ENCODE measurements around the gene CATSPER3.
"Not testable (repeated sequence)": the region's sequence is repeated elsewhere in the genome, so short reads cannot be mapped to it uniquely, and the experiment has no call there.

Gene CATSPER3

DNA sequence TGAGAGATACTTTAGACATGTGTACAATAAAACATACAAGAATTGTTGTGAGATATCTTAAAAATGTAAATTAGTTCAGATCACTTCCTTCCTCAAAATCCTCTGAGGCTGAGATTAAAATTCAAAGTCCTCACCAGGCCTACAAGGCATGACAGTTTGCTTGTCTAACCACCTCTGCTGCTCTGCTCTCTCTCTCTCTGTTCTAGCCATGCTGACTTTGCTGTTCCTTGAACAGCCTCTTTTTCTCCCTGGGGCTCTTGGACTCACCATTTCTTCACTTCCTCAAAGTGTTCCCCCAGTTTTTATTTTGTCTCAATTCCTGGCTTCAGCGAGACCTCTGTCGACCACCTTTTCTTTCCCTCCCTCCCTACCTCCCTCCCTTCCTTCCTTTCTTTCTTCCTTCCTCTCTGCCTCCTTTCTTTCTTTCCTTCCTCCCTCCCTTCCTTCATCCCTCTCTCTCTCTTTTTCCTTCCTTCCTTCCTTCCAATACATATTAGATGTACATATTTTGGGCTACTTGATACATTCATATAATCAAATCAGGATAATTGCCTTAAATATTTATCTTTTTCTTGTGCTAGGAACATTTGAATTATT lies 27.0 kb downstream of the CATSPER3 start:
- Mint-ChIP-seq H3K27ac (no peak overlapping the region), H3K4me1 (ENCODE audit: low read depth) (no peaks in the 10 kb centered on the region), H3K9me3 (no peaks in the 10 kb centered on the region), H3K36me3 (ENCODE audit: low read depth) (no peaks in the 10 kb centered on the region), H3K27me3 (no peaks in the 10 kb centered on the region), H3K4me3 (no peak overlapping the region)

DNA sequence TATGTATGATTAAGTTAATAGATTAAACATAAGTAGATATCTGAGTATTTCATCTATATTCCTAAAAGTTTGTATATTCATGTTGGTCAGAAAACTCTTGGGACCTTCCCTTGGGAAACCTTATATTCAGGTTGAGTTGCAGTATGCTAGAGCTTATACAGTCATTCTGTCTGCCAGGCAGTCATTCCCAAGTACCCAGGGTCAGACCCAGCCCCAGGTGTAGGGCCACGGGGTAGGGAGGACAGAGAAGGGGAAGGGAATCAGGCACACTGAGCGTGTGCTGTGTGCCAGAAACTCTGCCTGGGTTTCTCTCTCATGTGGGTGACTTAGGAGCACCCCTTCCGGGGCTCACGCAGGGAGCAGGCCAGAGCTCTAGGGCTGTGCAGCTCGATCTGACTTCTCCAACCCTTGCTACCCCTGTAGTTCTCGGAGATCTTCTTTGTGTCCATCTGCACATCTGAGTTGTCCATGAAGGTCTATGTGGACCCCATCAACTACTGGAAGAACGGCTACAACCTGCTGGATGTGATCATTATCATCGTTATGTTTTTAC lies 28.2 kb downstream of the CATSPER3 start:
- Mint-ChIP-seq H3K27ac (no peak overlapping the region), H3K27me3 (no peaks in the 10 kb centered on the region), H3K4me3 (no peak overlapping the region), H3K4me1 (ENCODE audit: low read depth) (no peaks in the 10 kb centered on the region), H3K9me3 (no peaks in the 10 kb centered on the region), H3K36me3 (ENCODE audit: low read depth) (no peaks in the 10 kb centered on the region)

DNA sequence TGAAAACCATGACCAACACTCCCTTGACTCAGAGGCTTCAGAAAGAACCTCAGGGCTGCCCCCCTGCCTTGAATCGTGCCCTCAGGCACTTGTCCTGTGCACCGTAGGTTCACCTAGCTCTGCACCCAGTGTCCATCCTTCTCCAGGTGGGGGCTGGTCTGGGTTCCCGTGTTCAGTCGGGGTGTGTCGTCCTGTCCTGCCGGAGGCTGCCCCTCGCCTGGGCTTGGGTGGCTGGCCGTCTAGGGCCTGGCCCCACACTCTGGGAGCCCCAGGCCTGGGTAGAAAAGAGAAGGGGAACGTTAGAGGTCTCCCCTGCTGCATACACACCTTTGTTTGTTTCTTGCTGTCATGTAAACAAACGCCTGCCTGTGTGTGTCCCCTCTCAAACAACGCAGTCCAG lies 29.3 kb downstream of the CATSPER3 start:
- Mint-ChIP-seq H3K27me3 (no peaks in the 10 kb centered on the region), H3K9me3 (no peaks in the 10 kb centered on the region), H3K4me3 (no peak overlapping the region), H3K36me3 (ENCODE audit: low read depth) (no peaks in the 10 kb centered on the region), H3K27ac (no peak overlapping the region), H3K4me1 (ENCODE audit: low read depth) (no peaks in the 10 kb centered on the region)

DNA sequence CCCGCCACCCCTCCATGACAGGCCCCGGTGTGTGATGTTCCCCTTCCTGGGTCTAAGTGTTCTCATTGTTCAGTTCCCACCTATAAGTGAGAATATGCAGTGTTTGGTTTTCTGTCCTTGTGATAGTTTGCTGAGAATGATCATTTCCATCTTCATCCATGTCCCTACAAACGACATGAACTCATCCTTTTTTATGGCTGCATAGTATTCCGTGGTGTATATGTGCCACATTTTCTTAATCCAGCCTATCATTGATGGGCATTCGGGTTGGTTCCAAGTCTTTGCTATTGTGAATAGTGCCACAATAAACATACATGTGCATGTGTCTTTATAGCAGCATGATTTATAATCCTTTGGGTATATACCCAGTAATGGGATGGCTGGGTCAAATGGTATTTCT lies 30.4 kb downstream of the CATSPER3 start:
- not testable (repeated sequence) for H3K27ac Mint-ChIP-seq; H3K4me1 Mint-ChIP-seq (ENCODE audit: low read depth); H3K36me3 Mint-ChIP-seq (ENCODE audit: low read depth); H3K9me3 Mint-ChIP-seq; H3K4me3 Mint-ChIP-seq; H3K27me3 Mint-ChIP-seq

DNA sequence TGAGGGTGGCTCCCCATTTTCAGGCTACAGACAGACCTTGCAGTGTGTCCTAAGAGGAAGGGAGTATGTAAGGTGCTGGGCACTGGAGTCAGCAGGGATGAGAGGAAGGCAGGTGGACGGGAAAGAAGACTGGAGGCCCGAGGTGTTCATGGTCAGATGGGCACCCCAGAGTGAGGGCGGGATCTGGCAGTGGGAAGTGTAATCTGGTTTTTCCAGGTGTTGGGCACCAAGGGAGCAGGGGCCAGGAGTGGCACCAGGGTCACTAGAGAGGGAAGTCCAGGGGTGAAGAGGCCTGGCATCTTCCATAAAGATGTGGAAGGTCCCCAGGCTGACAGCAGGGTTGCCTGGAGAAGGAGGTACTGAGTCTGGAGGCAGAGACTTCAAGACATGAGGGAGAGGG lies 36.7 kb downstream of the CATSPER3 start:
- no peaks in the 10 kb centered on the region for H3K9me3 Mint-ChIP-seq
- no peaks in the 10 kb centered on the region for H3K27me3 Mint-ChIP-seq
- no peak overlapping the region for H3K4me3 Mint-ChIP-seq
- H3K4me1 Mint-ChIP-seq (ENCODE audit: low read depth) = no peaks in the 10 kb centered on the region
- H3K36me3 Mint-ChIP-seq (ENCODE audit: low read depth) = no peaks in the 10 kb centered on the region
- no peak overlapping the region for H3K27ac Mint-ChIP-seq

DNA sequence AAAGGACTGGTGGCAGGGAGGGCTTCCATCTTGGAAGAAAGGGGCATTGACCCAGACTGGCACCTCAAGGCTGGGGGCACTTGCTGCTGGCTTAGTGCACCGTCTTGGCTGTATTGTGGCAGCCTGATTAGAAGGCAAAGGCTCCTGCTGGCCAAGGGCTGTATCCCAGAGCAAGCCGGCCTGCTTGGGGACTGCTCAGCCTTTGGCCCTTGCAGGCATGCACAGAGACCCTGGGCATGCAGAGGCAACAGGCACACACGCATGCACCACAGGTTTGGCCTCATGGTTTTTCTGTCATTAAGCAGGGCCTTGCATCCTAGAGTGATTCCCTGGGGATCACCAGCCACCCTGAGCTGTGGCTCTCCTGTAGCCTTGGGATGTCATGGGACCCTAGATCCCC lies 37.4 kb downstream of the CATSPER3 start:
- Mint-ChIP-seq H3K36me3 (ENCODE audit: low read depth) (no peaks in the 10 kb centered on the region), H3K27me3 (no peaks in the 10 kb centered on the region), H3K27ac (no peak overlapping the region), H3K4me1 (ENCODE audit: low read depth) (no peaks in the 10 kb centered on the region), H3K4me3 (no peak overlapping the region), H3K9me3 (no peaks in the 10 kb centered on the region)

DNA sequence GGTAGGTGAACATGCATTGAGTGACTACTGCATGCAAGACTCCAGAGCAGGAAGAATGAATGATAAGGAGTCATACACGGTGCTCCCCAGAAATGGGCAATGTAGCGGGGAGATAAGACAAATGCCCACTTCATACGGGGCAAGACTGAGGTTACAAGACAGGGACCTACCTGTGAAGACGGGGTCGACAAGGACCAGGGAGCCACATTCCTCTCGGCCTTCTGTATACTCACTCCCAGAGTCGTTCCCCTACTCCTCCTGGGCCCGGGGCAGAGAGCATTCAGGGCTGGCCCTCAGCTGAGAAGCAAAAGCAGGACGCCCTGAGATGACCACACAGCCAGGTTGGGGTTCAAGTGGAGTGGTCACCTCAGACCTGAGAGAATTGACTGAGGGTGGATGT lies 39.6 kb downstream of the CATSPER3 start:
- Mint-ChIP-seq H3K4me1 (ENCODE audit: low read depth) (no peaks in the 10 kb centered on the region), H3K9me3 (no peaks in the 10 kb centered on the region), H3K27ac (no peak overlapping the region), H3K27me3 (no peaks in the 10 kb centered on the region), H3K4me3 (no peak overlapping the region), H3K36me3 (ENCODE audit: low read depth) (no peaks in the 10 kb centered on the region)

DNA sequence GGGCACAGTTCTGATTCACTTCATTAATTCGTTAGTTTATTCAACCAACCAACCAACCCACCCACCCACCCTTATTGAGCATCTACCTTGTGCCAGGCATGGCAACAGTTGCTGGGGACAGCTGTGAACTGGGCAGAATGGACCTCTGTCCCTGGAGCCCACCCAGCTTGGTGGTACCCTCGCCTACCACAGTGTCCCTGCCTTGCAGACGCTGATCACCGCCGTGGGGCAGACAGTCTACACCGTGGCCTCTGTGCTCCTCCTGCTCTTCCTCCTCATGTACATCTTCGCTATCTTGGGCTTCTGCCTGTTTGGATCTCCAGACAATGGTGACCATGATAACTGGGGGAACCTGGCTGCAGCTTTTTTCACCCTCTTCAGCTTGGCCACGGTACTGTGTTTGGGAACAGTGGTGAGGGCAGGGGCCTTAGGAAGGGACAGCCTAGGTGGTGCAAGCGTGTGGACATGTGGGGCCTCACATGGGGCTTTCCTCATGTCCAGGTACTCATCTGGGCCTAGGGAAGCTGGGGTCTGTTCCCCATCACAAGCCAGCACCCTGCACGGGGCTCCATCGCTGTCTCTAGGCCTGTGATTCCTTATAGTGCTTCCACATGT lies 40.1 kb downstream of the CATSPER3 start:
- H3K27me3 Mint-ChIP-seq = no peaks in the 10 kb centered on the region
- no peak overlapping the region for H3K27ac Mint-ChIP-seq
- H3K36me3 Mint-ChIP-seq (ENCODE audit: low read depth) = no peaks in the 10 kb centered on the region
- no peaks in the 10 kb centered on the region for H3K4me1 Mint-ChIP-seq (ENCODE audit: low read depth)
- no peaks in the 10 kb centered on the region for H3K9me3 Mint-ChIP-seq
- no peak overlapping the region for H3K4me3 Mint-ChIP-seq

DNA sequence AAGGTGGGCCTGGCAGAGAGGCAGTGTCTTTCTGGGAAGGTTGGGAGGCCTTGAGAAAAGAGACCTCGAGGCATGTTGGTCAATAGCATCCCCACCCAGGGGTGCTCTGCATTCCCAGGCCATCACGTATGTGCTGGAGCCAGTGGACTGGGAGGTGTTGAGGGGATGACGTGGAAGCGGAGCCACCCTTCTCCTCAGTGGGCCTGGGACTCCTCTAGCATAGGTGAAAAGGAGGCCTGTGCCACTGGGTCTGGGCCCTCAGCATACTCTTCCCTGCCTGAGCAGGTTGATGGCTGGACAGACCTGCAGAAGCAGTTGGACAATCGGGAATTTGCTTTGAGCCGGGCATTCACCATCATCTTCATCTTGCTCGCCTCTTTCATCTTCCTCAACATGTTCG lies 40.8 kb downstream of the CATSPER3 start:
- Mint-ChIP-seq H3K9me3 (no peaks in the 10 kb centered on the region), H3K4me1 (ENCODE audit: low read depth) (no peaks in the 10 kb centered on the region), H3K4me3 (no peak overlapping the region), H3K36me3 (ENCODE audit: low read depth) (no peaks in the 10 kb centered on the region), H3K27me3 (no peaks in the 10 kb centered on the region), H3K27ac (no peak overlapping the region)

DNA sequence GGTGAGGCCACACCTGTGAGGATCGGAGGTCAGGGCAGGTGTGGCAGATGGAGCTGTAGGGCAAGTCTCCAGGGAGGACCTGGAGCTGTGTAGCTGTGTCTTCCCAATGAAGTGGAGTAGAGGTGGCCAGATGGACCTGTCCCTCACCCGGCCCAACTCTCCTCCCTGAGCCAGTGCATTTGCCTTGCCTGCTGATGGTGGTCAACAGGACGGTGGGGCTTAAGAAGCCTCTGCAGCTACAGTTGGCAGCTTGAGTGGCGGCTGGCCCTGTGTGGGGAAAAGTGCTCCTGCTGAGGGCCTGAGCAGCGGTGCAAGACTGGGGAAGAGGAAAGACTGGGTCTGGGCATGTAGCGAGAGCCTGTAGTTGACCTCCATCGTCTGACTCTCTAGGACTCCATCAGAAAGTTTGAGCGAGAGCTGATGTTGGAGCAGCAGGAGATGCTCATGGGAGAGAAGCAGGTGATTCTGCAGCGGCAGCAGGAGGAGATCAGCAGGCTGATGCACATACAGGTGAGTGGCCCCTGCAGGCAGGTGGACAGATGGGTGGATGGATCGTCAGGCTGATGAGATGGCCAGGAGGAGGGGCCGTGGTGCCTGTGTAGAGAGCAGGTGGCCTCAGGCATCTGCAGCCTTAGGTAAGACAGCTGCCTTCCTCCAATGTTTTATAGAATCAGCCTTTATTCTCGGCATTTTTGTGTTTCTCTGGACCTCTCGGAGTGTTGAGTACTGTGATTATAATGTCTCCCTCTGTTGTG lies 41.5 kb downstream of the CATSPER3 start:
- no peak overlapping the region for H3K27ac Mint-ChIP-seq
- no peaks in the 10 kb centered on the region for H3K4me1 Mint-ChIP-seq (ENCODE audit: low read depth)
- H3K27me3 Mint-ChIP-seq = no peaks in the 10 kb centered on the region
- no peaks in the 10 kb centered on the region for H3K36me3 Mint-ChIP-seq (ENCODE audit: low read depth)
- H3K4me3 Mint-ChIP-seq = no peak overlapping the region
- no peaks in the 10 kb centered on the region for H3K9me3 Mint-ChIP-seq

DNA sequence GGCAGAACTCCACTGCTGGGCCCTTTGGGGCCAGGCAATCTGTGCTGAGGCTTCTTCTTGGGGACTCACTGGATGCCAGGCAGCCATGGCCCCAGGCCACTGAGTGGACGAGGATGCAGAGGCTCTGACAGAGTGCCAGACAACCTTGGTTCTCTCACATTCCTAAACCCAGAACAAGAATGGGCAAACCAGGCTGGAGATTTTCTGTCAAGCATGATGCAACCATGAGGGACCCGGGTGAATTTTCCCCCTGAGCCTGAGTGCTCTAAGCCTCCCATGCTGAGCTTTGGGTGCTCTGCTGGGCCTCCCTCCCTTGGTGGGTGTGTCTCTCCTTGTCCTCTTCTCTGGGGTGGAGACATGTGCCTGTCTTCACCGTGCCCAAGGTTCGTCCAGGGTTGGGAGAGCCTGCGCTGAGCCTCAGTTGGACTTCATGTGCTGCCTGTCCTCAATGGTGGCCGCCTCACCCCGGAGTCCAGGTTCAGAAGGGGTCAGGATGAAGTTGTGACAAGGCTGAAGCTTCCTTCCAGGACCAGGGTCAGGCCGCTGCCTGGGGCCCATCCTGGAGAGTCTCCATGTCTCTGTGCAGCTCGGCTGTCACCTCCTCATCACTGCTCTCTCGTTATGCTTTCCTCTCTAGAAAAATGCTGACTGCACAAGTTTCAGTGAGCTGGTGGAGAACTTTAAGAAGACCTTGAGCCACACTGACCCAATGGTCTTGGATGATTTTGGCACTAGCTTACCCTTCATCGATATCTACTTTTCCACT lies 42.2 kb downstream of the CATSPER3 start:
- Mint-ChIP-seq H3K9me3 (no peaks in the 10 kb centered on the region), H3K27ac (no peak overlapping the region), H3K36me3 (ENCODE audit: low read depth) (no peaks in the 10 kb centered on the region), H3K27me3 (no peaks in the 10 kb centered on the region), H3K4me3 (no peak overlapping the region), H3K4me1 (ENCODE audit: low read depth) (no peaks in the 10 kb centered on the region)

DNA sequence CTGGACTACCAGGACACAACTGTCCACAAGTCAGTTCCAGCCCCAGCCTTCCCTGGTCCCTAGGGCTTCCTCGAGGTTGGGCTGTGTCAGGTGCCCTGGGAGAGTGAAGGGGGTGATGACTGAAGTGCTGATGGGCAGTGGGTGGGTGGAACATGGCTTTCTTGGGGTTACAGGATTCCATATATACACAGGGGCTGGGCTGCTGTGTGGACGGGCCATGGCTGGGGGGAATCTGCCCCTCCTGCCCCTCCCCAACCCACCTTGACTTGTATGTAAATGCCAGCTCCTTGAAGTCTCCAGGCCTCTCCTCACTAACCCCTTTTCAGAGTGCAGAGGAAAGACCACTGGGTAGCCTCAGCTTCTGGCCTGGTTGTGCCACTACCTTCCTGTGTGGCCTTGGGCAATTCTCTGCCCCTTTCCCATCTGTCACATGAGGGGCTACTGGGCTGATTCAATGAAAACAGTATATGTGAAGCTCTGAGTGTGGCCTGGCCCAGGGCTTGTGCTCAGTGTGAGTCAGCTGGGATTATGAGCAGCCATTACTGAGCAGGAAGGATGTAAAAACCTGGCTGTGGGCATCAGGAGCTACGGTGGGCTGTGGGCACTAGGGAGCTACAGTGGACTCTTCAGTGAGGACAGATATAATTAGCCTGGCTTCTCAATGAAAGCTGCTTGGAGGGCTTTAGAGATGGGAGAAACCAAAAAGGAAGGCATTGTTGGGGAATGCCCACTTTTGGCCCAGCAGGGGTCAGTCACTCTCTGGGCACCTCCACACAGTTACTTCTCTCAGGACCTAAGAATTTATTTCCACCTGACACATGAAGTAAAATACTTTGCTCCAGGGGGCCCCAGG lies 43.0 kb downstream of the CATSPER3 start:
- Mint-ChIP-seq H3K4me1 (ENCODE audit: low read depth) (no peaks in the 10 kb centered on the region), H3K4me3 (no peak overlapping the region), H3K27me3 (no peaks in the 10 kb centered on the region), H3K27ac (no peak overlapping the region), H3K36me3 (ENCODE audit: low read depth) (no peaks in the 10 kb centered on the region), H3K9me3 (no peaks in the 10 kb centered on the region)

DNA sequence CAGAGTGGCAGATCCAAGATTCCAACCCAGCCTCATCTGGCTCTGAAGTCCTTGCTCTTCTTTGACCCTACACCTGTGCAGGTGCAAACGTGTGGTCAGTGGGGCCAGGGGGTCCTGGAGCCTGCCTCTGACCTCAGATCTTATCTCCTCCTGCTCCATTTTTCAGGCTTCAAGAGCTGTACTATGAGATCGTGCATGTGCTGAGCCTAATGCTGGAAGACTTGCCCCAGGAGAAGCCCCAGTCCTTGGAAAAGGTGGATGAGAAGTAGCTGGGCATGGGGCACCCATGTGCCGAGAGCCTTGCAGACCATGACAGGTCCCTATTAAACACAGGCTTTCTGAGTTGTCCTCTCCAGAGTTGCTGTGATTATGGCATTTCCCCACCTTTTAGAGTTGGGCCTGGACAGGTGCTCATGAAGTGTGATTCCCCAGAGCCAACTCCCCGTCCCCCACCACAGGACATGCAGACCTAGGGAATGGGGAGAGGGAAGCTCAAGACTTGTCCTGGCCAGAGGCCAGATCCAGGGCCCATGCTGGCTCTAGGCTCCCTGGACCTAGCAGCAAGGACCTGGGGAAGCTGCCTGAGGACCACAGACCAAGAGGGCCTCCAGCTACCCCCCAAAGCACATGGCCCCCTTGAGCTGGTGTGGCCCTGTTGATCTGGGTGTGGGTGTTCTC lies 43.8 kb downstream of the CATSPER3 start:
- H3K27ac Mint-ChIP-seq = no peak overlapping the region
- H3K9me3 Mint-ChIP-seq = no peaks in the 10 kb centered on the region
- H3K27me3 Mint-ChIP-seq = no peaks in the 10 kb centered on the region
- H3K4me1 Mint-ChIP-seq (ENCODE audit: low read depth) = no peaks in the 10 kb centered on the region
- H3K36me3 Mint-ChIP-seq (ENCODE audit: low read depth) = no peaks in the 10 kb centered on the region
- no peak overlapping the region for H3K4me3 Mint-ChIP-seq

DNA sequence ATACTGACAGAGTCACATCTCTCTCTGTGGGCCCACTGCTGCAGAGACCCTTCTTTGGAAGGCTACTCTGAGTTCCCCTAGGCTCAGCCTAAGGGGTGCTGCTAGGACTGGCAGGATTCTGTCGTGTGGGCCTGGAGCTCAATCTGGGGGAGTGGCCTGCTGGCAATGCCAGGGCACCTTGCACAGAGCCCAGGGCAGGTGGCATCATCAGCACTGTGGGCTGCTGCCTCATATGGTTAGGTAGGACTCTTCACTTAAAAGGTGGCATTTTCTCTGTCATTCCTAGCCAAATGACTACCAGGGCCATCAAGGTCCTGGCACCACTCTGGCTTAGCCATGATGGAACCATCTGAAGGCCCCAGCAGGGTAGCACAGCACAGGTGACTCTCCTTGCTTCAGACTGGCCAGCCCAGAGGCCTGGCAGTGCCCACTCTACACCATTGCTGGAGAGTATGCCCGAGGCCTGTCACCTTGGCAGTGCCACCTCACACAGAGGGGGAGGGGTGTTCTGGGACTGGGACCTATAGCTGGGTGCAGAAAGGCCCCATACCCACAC lies 44.4 kb downstream of the CATSPER3 start:
- H3K36me3 Mint-ChIP-seq (ENCODE audit: low read depth) = no peaks in the 10 kb centered on the region

More for the DNA sequence above, 44.4 kb downstream of the CATSPER3 start:
- H3K4me1 Mint-ChIP-seq (ENCODE audit: low read depth) = no peaks in the 10 kb centered on the region
- no peak overlapping the region for H3K27ac Mint-ChIP-seq
- no peaks in the 10 kb centered on the region for H3K9me3 Mint-ChIP-seq
- no peak overlapping the region for H3K4me3 Mint-ChIP-seq
- no peaks in the 10 kb centered on the region for H3K27me3 Mint-ChIP-seq
